GM12891 (cell line): ENCODE results near the gene P2RX5.

Experiments used
- POLR2A ChIP-seq: IDR thresholded peaks from 2 replicates; pipeline ENCODE4 v1.6.1; 2011; ENCODE audit warnings: low read depth, low read length, control low read depth
- POLR2AphosphoS5 ChIP-seq: IDR thresholded peaks from 2 replicates; pipeline ENCODE4 v1.6.1; 2011; ENCODE audit warnings: low read depth, low read length, control low read depth
- SPI1 ChIP-seq: IDR thresholded peaks from 2 replicates; pipeline ENCODE4 v1.6.1; 2011; ENCODE audit warnings: low read depth, low read length, control low read depth
- TAF1 ChIP-seq: IDR thresholded peaks from 2 replicates; pipeline ENCODE4 v1.6.1; 2011; ENCODE audit warnings: low read depth, low read length, control low read depth

GRCh38 chr17:3627769-3628167 lies 68.2 kb downstream of the P2RX5 start:
- no peak for TF ChIP-seq POLR2A
- TF ChIP-seq SPI1: no peak
- no peak for TF ChIP-seq POLR2AphosphoS5
- no peak for TF ChIP-seq TAF1
